DMS153 treated with DMSO at 0.1 percent for 48 hours (cell line): Measurements from ENCODE around the gene XXYLT1.
A peak's percentile ranks its signal among the peaks of the same experiment; 100 is the strongest.
"Not testable (repeated sequence)": the region's sequence is repeated elsewhere in the genome, so short reads cannot be mapped to it uniquely, and the experiment has no call there.

Experiments used
- DNase-seq: peaks from one replicate; lab custom pipeline; 2025; ENCODE audit not compliant: unreplicated experiment; lab: John Stamatoyannopoulos, UW

Gene XXYLT1

DNA sequence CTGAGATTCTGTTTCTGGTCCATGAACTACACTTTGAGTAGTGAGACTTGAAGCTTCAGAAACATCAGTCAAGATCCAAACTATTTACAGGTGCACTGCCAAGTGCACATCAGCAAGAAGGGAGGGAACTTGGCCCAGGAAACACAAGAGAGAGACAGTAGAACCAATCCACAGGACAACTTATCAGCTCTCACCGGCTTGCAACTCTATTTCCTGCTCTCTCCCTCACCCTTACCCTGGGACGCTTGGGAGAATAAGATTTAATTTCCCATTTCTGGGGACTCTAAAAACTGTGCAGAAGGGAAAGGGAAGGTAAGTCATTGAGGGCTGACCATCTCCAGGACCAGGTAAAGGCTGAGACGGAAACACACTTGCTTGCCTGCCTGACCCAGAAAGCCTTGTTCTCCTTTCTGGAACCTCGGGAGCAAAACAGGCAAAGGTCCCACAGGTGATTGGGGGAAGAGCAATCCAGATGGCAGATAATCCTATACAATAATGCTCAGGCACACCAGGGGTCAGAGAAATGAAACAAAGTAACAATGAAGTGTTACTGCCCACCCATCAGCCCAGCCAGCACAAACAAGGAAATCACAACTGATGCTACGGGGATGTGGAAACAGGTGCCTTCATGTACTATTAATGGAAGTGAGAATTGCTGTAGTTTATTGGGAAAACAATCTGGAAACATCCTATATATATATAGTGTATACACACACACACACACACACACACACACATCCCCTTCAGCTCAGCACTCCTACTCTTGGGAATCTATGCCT is 154.4 kb downstream of the XXYLT1 start:
- DNase-seq, result no peak

DNA sequence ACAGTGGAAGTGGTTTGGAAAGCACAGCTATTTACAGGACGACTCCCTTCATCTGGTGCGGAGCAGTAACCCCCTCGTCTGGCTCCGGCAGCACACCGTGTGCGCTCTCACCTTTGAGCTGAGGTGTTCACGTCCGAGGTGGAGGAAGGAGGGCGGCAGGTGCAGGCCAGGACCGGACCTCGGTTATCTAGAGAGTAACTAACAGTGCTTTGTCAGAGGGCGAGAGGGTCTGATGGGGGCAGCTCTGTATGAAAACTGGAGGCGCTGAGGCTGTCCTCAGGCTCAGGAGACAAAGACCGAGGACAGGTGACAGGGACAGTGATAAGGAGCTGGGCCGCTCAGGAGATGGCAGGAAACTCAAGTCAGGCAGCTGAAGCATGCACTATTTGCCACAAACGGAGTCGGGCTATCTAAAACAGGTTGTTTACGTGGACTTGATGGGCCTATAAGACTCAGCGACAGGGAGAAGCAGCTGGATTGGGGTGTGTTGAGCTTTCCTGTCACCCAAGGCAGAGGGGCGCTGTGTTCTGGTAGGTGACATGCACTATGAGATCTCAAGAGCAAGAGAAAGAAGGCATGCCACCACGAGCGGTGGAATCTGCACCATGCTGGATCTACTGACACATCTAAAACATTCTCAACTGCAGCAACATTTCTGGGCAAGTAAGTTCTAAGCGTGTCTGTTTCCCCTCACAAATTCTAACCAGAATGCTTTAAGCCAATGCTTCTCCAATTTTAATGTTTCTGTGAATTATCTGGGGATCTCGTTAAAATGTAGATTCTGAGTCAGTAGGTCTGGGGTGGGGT is 155.2 kb downstream of the XXYLT1 start:
- no peak for DNase-seq

DNA sequence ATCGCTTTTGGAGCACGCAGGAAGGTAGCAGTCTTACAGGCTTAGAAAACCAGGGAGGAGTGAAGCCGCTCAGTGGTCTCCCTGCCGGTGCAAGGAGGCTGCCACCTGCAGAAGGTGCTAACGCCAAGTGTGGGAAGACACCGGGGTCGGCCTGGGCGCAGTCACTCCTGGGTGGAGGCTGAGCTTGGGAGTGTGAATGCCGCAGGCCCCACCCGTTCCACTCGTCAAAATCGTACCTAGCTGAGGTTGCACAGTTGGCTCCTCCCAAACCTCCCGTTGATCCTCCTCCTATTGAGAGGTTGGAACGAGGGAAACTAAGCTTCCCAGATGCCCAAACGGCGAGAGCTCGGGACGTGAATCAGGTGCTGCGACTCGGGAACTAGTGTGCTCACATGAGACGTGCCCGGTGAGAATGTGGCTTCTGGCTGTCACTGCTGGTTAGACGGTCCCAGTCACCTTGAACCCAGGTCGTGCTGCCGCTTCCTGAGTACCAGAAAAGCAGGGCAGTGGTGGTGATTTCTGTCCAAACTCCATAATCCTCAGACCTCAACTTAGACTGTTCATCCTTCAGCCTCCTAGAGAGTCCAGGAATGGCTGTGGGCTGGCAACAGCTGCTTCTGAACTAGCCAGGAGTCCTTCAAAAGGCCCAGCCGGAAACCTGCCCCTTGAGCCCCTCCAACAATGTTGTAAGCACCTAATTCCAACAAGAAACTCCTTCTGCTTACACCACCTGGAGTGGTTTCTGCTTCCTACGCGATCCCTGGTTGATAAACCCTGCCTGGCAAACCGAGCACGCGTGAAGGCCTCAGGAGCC is 156.0 kb downstream of the XXYLT1 start:
- DNase-seq, result no peak

DNA sequence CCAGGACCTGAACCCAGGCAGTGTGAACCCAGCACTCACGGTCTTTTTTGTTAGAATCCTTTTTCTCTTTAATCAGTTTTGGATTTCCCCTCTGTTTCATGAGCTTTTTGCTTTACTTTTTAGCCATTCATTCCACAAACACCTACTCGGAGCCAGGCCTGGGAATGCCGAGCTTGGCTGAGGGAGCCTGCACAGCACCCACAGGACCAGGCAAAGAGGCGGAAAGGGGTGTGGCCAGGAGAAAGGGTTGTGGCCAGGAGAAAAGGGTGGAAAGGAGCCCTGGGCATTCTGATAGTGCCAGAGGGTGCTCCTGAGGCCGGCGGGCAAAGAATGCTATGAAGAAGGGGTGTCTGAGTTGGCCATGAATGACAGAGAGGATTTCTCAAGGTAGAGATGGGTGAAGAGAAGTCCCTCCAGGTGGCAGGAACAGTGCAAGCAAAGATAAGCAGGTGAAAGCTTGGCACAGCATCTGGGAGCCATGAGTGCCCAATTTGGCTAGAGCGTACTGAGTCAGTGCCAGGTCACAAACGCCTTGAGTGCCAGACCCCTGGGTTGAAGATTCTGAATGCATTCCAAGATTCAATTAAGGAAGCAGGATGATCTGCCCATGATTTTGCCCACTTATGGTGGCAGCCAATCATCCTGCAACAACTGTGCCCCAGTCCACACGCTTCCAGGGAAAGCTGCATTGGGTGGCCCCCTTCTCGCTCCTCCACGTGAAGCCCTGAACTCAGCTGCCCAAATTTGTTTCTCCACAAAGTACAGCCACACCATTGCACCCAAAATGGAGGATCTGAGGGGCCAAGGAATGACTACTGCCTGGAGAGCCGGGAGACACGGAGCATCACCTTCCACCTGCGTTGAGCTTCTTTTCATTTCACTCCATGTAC is 157.2 kb downstream of the XXYLT1 start:
- DNase-seq, result no peak

DNA sequence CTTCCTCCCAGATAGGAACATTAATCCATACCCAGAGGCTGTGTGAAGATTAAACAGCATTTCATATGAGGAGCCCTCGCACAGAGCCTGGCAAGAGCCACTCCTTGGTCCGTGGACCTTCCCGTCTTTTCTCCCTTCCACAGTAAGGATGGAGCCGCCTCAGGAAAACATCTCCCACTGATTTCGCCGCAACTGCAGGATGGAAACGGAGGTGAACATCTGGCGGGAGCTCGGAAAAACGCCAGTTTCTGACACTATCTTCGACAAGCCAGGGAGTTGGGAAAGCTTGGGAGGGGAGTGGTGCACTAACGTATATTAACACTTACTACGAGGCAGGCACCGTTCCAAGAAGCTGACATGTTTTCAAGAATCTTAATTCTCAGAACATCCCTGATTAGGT is 157.9 kb downstream of the XXYLT1 start:
- no peak for DNase-seq

DNA sequence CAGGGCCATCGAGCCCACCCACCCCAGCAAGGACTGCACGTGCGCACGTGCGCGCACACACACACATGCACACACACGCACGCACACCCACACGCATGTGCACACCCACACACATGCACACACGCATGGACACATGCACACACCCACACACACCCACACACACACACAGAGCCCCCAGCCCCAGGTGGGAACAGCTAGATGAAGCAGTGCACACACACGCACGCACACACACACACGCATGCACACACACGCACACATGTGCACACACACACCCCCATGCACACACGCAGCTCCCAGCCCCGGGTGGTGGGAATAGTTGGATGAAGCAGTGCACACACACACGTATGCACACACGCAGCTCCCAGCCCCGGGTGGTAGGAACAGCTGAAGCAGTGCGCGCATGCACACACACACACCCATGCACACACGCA is 158.6 kb downstream of the XXYLT1 start:
- DNase-seq, result no peak

DNA sequence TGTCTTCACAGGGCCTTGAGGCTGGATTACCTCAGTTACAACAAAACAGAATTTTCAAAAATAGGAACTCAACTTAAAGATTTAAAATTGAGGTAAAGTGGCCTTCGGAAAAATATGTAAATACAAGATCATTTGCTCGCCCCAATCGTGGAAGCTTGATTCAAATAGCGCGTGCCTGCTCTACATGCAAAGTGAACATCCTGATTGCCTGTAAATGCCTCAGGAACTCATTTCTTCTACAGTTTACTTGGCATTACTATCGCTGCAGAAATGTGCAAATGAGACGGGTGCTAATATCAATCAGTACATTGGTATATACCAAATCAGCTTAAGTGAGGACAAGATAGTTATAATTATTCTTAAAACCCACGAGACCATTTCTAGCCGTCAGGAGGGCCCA is 159.2 kb downstream of the XXYLT1 start:
- DNase-seq, result no peak

DNA sequence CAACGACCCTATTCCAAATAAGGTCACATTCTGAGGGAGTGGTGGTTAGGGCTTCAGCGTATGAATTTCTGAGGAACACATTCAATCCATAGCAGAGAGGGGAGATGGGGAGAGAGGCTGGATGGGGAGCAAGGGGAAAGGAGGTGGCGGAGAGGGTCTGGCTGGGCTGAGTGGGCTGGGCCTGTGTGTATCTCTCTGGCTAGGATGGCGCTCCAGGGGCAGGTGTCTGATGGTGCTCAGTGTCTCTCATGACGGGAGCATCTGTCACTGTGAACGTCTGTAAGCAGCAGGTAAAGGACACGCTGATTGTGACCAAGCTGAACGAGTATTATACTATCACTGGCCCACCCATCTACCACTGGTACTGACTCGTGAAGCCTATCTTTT is 159.6 kb downstream of the XXYLT1 start:
- no peak for DNase-seq

DNA sequence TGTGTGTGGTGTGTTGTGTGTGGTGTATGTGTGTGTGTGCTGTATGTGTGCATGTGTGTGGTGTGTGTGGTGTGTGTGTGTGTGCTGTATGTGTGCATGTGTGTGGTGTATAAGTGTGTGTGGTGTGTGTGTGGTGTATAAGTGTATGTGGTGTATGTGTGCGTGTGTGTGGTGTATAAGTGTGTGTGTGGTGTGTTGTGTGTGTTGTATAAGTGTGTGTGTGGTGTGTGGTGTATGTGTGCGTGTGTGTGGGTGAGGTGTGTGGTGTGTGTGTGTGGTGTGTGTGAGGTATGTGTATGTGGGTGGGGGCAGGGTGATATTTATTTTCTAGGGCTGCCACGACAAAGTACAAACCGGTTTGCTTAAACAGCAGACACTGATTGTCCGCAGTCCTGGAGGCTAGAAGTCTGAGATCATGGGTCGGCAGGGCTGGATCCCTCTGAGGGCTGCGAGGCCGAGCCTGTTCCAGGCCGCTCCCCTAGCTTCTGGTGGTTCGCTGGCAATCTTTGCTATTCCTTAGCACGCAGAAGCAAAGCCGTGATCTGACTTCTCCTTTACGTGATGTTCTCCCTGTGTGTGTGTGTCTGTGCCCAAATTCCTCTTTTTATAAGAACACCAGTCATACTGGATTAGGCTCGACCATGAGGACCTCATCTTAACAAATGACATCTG is 160.2 kb downstream of the XXYLT1 start:
- DNase-seq, result no peak

DNA sequence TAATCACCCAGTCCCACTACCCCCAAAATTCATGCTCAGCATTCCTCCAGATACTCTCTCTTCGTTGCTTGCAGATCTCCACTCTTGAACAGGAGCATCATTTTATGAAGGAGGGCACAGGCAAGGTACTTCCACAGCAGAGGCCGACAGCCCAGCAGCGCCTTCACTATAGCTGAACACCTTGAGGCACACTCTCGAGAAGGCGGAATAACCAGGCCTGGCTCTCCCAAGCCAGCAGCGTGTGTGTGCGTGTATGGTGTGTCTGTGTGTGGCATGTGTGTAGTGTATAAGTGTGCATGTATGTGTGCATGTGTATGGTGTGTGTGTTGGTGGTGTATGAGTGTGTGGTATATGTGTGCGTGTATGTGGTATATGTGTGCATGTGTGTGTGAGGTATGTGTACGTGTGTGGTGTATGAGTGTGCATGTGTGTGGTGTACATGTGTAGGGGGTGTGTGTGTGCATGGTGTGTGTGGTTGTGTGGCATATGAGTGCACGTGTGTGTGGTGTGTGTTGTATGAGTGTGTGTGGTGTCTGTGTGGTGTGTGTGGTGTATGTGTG is 161.8 kb downstream of the XXYLT1 start:
- DNase-seq, result no peak

DNA sequence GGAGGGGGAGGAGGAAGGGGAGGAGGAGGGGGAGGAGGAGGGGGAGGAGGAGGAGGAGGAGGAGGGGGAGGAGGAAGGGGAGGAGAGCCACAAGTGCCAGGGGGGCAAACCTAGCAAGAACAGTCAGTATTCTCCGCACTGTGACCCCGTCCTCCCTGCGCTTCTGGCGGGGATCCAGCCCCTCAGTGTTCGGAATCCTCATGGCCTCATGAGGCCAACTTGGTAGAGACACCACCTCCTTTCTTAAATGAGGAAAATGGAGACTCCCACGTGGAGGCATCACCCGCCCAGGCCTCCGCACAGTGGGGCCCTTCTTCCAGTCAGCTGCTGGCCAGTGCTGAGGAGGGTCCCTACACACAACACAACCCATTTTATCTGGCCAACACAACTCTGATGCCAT is 163.4 kb downstream of the XXYLT1 start:
- DNase-seq, result no peak

DNA sequence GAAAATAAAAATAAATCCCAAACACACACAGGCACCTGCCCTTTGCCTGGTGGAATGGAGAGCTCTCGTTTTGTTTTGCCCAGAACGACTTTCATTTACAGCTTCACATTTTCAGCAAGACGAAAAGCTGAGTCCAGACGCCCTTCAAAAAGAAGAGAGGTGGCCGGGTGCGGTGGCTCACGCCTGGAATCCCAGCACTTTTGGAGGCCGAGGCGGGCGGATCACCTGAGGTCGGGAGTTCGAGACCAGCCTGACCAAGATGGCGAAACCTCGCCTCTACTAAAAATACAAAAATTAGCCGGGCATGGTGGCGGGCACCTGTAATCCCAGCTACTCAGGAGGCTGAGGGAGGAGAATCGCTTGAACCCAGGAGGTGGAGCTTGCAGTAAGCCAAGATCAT is 163.9 kb downstream of the XXYLT1 start:
- DNase-seq, result not testable (repeated sequence)

DNA sequence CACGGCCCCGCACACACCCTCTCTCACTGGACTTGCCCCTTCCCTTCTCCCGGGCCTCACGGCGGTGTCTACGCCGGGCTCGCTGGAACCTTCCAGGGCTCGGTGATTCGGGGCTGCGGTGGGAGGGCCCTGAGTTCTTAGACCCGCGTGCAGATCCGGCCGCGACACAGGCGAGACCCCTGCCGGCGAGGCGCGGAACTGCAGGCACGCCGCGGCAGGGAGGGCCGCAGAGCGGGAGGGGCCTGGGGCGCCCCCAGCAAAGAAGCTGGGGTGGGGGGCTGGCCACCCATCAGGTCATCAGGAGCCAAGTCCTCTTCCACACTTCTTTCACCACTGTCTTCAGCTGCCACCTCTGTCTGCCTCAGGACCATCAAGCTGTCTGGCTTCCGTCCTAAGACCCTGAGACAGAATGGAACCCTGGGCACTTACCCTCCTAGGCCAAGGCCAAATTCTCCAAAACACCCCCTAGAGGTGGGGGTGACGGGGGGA is 164.5 kb downstream of the XXYLT1 start:
- DNase-seq, result peak; percentile 7

DNA sequence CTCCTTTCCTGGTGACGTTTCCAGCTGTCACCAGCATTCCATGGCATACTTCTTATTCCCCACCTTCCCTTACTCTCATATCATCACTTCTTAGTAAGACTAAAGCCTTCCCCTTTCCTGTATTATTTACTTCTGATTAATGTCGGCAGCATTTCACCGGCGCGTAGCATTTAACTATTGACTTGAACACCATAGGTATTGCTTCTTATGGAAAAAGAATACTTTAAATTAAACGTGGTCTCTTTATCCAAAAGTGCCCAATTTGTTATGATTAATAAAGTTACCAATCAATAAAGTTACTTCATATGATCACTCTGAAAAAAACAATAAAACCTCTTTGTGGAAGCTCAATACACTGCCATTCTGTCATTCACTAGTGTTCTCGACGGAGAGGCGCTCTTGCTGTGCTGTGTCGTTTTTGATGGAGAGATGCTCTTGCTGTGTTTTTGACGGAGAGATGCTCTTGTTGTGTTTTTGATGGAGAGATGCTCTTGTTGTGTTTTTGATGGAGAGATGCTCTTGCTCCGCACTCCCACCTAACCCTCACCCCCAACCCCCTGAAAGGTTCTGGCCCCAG is 165.0 kb downstream of the XXYLT1 start:
- no peak for DNase-seq

DNA sequence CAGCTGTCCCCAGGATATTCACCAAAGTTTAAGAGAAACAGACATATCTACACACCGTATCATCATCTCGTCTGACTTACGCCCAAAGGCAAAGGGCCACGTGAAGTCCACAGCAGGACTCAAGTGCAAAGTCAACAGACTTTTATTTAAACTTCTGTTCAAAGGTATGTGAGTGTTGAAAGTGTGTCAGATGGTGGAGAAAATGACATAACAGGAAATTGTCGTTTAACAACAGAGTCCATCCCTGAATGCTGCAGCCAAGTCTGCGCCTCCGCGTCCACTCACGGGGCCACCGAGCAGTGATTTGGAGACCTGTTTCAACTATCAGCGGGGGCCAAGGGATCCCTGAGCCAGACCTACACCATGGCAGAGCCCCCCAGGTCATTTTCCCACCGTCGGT is 165.6 kb downstream of the XXYLT1 start:
- no peak for DNase-seq

DNA sequence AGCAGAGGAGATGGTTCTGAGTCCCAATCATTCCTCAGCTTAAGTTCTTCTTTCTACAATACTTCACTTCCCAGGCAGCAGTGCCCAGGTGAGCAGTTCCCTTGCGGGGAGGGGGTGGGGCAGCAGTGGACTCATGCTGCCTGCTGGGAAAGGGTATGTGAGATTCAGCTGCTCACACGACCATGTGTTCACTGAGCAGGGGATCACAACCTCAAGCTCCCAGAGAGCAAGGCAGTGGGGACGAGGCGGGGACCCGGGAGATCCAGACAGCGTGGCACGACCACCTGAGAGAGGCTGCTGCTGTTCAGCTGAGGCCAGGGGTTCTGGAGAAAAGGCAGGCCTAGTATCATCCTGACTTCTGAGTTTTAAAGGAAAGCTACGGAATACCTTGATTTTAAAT is 166.6 kb downstream of the XXYLT1 start:
- DNase-seq, result no peak

DNA sequence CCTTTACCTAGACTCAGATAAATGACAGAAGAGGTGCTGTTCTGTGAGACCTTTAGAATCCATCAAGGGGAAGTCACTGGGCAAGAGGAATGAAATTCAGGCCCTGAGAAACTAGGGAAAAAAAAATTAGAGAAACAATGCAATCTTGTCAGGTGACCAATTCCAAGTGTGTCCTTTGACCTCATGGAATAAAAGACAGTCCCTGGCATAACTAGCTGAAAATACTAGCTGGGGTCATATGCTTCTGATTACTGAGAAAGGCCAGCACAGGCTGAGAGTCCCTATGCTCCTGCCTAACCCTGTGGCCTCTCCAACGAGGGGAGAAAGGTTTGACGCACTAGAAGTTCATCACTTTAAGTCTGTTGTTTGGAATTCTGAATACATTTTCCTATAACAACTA is 167.3 kb downstream of the XXYLT1 start:
- no peak for DNase-seq

DNA sequence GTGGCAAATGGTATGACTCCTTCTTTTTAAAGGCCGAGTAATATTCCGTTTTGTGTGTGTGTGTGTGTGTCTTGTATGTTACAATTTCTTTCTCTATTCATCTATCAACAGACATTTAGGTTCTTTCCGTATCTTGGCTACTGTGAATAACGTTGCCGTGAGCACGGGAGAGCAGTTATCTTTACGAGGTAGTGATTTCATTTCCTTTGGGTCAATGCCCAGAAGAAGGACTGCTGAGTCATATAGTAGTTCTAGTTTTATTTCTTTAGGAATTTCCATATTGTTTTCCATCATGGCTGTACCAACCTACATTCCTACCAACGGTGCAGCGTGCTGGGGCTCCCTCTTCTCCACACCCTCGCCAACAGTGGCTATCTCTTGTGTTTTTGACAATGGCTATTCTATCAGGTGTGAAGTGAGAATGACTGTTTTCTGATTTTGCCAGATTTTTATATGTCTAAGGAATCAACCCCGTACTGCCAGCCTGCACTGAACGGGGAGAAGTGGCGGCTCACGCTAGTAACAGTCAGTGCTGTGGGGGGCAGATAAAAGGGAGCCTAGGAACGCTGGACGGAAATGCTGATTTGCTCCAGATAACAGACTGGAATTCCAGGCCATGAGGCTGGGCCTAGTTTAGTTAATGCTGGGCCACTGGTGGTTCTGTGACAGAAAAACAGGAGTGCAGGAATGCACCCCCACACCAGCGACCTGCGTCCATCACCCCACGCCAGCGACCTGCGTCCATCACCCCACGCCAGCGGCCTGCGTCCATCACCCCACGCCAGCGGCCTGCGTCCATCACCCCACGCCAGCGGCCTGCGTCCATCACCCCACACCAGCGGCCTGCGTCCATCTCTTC is 168.1 kb downstream of the XXYLT1 start:
- no peak for DNase-seq
